Tibial nerve (tissue), 3 donors: ENCODE data around the gene ASB13.

Experiments
- EP300 ChIP-seq, 2 donors: sonication (generic); formaldehyde crosslinking; IDR thresholded peaks; one replicate each; pipeline ENCODE4 v1.6.1; 2017; ENCODE audit warnings: antibody characterized with exemption in 2 of 2, mild to moderate bottlenecking in 1 of 2
- POLR2A ChIP-seq, 2 donors: fragments of 450-650 bp; IDR thresholded peaks; one replicate each; pipeline ENCODE4 v1.6.1; 2017; ENCODE audit warnings: antibody characterized with exemption in 2 of 2, mild to moderate bottlenecking in 2 of 2, moderate library complexity in 2 of 2

- TF ChIP-seq POLR2A (IDR thresholded peaks at IDR 0.05) (no peak), EP300 (IDR thresholded peaks at IDR 0.05) (no peak)
These were observed 24.9 kb downstream of the ASB13 start for GRCh38 chr10:5641501-5641900.
